GM12801 (cell line): ENCODE results near the gene NDE1.

Experiments
- TF ChIP-seq, protein P1 (sequence below): IDR thresholded peaks from one replicate; pipeline ENCODE4 v1.5.1; 2011; ENCODE audit warnings: control low read depth; ENCODE audit not compliant: insufficient read length; ENCODE audit errors: extremely low read depth

NDE1 gene, protein sequence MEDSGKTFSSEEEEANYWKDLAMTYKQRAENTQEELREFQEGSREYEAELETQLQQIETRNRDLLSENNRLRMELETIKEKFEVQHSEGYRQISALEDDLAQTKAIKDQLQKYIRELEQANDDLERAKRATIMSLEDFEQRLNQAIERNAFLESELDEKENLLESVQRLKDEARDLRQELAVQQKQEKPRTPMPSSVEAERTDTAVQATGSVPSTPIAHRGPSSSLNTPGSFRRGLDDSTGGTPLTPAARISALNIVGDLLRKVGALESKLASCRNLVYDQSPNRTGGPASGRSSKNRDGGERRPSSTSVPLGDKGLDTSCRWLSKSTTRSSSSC

DNA sequence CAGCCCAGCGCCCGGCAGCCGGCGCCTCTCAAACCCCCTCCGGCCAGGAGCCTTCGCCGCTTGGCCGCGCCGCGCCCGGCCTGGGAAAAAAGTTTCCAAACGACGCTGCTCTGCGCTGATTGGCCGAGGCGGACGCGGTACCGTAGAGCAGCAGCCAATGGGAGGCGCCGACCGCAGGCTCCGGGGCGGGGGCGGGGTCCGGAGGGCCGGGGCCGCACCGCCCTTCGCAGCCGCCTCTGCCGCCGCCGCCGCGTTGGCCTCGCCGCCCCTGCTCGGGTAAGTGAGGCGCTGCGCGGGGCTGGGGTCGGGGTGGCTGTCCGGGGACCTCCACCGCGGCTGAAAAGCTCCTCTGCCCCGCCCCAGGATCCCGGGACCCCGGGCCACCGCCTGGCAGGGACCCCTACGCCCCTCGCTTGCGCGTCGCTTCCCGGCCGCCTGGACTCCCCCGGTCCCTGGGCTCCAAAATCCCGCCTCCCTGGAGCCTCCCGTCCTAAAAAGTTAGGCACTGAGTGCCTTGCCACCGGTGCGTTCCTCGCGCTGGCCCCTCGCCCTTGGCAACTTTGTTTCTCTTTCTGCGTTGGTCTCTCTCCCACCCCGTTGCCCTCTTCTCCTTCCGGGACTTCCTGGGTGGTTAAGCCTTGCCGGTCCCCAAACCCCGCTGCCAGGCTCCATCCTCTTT, at the start of gene NDE1:
Gene NDE1, plus strand, starts transcription at position 227 of the 679 bp plus-strand sequence. CDS start 14,534 bp downstream, outside the sequence.
- TF ChIP-seq, protein P1, sequence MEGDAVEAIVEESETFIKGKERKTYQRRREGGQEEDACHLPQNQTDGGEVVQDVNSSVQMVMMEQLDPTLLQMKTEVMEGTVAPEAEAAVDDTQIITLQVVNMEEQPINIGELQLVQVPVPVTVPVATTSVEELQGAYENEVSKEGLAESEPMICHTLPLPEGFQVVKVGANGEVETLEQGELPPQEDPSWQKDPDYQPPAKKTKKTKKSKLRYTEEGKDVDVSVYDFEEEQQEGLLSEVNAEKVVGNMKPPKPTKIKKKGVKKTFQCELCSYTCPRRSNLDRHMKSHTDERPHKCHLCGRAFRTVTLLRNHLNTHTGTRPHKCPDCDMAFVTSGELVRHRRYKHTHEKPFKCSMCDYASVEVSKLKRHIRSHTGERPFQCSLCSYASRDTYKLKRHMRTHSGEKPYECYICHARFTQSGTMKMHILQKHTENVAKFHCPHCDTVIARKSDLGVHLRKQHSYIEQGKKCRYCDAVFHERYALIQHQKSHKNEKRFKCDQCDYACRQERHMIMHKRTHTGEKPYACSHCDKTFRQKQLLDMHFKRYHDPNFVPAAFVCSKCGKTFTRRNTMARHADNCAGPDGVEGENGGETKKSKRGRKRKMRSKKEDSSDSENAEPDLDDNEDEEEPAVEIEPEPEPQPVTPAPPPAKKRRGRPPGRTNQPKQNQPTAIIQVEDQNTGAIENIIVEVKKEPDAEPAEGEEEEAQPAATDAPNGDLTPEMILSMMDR, result no peak

DNA sequence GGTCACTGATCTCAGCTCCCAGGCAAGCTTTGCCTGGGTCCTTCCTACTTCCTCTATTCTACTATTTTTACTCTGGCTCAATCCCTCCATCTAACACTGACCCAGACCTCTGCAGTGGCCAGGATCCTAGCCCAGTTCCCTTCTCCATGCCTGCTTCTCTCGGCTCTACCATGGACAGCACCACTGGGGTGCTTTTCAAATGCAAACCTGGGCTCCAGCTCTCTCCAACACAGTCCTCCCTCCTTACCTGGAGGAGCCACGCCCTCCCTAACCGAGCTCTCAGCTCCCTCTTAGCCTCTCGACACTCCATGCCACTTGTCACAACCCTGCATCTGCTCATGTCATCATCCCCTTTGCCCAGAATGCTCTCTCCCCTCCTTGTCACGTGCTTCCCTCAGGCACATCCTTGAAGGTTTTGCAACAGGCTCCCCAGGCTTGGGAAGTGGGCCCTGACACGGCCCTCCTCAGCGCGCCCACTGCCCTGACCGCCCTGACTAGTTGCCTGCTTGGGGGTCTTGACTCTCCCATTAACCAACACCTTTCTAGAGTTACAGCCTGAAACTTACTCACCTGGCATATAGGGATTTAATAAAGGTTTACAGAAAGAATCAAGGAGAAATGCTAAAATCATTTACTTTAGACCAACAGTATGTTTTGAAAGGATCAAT, 48.7 kb upstream of the NDE1 start:
- TF ChIP-seq, protein P1, result no peak

DNA sequence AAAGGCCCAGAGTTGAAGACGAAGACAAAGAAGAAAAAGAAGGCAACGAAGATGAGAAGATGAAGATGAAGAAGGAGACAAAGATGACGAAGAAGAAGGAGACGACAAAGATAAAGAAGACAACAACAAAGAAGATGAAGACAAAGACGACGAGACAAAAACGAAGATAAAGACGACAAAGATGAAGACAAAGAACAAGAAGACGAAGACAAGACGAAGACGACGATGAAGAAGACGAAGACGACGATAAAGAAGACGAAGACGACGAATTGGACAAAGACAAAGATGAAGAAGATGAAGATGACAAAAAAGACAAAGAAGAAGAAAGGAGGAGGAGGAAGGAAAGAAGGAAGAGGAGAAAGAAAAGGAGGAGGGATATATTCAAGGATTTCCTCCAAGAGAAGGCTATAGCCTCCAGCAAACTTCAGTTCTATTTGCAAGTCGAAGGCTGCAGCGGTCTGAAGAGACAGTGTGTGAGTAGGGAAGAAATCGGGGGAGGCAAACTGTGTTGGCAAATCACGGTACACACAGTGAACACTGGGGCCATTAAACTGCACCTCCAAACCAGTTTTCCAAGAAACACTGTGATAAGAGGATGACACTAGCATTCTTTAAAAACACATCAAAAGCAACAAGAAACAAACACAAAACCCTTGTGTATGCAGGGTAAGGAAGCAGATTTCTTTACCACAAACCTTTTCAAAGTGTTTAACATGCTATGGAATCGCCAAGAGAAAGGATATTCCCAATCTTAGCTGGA, 47.6 kb upstream of the NDE1 start:
- TF ChIP-seq, protein P1, result no peak

DNA sequence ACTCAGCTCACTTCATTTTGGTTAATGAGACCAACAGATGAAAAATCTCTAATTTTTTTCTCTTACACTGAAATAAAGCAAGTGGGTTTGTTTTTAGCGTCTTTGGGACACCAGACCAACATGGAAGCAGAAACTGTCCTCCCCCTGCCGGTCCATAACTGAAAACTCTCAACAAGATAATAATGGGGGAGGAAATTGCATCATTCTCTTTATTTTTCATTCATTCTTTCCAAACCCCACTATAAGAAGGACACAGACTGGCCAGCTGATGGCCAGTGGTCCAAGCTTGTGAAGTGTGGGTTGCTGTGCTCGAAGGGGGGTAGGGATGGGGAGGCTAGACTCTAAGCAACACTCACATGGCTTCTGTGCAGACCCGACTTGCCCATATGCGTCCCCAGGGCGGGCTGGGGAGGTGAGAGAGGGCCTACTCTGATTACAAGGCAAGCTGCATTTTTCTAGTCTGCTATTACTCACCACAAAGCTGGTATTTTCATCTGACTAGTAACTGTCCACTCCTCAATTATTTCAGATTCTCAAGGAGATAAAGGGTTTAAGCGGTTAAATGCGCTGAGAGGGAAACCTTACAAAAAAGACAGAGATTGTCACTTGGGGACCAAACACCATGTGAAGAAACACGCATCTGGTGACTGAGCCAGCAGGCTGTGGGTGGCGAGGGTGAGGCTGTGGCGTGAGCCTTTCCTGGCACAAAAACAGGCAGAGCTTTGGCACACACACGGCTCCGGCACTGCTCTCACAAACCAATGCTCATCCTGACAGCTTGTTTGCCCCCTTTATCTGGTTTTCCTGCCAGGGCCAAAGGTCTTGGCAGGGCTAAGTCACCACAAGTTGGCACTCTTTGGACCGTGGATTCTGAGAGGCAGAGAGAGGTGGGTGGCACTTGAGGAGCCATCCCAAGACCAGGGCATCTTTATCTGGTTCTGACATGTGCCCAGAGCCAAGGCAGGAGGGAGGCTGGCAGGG, 45.3 kb upstream of the NDE1 start:
- TF ChIP-seq, protein P1, result no peak

DNA sequence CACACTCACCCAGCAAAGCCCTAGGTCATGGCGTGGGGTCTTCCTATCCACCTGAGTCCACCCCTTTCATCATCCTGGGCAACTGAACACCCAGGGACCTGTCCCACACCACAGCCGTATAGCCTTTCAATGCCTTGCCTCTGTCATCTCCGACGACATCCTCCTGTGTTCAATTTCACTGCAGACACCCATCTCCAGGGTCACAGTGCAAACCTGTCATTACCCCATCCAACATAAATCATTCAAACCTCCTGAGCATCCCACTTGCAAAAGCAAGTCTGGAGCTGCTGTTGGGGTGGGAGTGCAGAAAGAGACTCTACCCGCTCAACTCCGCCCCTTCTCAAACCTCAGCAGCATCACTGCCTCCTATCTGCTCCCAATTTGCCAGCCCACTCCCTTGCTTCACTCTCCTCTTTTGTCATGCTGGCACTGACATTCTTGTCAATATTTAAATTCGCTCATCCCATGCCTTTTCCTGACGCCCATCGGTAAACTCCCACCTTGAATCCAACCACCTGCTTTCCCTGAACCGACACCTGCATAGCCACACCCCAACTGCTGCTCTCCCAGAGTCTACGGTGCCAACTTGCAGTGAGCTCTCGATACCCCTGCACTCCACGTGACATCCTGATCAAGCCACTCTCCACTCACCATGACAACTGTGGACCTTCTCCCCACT, 44.1 kb upstream of the NDE1 start:
- TF ChIP-seq, protein P1, result no peak

DNA sequence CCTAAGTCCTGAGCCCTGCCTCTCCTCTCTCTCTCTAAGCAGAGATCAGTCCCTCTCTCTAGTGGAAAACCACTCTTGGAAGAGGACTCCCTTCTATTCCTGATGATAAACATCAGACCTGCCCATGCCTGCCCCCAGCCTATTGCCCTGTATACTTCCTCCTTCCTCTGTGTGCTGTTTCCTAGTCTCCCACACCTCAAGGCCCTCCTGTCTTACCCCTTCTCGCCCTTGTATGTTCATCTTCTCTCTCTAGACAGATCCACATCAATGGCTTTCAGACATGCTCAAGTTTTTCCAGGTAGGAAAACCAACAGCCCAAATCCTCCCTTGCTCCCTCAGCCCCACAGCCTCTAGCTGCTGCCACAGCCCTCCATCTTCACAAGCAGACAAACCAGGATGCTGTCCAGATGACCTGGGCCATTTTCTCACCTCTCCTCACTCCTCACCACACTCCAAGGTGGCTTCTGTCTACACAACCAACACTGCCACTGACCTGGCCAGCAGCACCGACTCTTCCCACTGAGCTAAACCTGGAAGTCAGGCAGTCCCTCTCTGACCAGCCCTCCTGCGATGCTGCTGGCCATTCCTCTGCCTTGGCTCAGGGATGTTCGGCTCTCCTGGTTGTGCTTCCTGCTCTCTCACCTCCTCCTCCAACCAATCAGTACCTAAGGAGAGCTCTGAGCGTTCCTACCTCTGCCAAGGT, 43.4 kb upstream of the NDE1 start:
- TF ChIP-seq, protein P1, result no peak
